ENCODE results near the gene SCEL.

DNA sequence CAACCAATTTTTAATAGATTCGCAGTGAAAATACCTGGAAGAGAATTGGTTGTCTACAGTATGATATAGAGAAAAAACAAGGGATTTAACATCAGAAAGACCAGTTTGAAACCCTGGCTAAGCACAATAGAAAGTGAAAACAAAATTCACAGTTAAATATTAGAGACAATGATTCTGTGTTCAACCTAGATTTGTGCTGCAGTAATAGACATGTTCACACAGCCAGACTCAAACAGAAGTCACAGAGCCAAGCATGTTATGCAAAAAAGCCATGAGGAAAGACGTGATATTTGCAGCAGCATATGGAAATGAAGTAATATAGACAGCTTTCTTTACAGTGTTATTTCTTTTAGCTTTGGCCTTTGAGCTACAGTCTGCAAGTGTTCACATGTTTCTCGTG lies 48.1 kb downstream of the SCEL start:
- TF ChIP-seq, protein P1, sequence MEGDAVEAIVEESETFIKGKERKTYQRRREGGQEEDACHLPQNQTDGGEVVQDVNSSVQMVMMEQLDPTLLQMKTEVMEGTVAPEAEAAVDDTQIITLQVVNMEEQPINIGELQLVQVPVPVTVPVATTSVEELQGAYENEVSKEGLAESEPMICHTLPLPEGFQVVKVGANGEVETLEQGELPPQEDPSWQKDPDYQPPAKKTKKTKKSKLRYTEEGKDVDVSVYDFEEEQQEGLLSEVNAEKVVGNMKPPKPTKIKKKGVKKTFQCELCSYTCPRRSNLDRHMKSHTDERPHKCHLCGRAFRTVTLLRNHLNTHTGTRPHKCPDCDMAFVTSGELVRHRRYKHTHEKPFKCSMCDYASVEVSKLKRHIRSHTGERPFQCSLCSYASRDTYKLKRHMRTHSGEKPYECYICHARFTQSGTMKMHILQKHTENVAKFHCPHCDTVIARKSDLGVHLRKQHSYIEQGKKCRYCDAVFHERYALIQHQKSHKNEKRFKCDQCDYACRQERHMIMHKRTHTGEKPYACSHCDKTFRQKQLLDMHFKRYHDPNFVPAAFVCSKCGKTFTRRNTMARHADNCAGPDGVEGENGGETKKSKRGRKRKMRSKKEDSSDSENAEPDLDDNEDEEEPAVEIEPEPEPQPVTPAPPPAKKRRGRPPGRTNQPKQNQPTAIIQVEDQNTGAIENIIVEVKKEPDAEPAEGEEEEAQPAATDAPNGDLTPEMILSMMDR (conservative IDR thresholded peaks at IDR 0.05; ENCODE audit: low read depth in 2 of 2): no peak
- TF ChIP-seq EZH2phosphoT487 (IDR thresholded peaks at IDR 0.05; ENCODE audit: unreplicated experiment) (no peak), ZNF114 (CRISPR knock-in tag; IDR thresholded peaks at IDR 0.05) (no peak), POLR2AphosphoS5 (IDR thresholded peaks at IDR 0.05; ENCODE audit: low read depth) (no peak)
